Neural cell (in vitro differentiated cells): Measurements from ENCODE around the gene GSG1L2. TPM values are rescaled to one million over a fixed set of nuclear protein-coding genes. Genes with fewer than 3 reads are reported as not detected.

ENCODE experiments used
- H2AFZ ChIP-seq: fragments of 200-600, 300-800 bp; sonication (generic), shearing (Covaris generic); 2 replicates; pipeline ENCODE4 v1.6.0; 2014; ENCODE audit warnings: low read depth, mild to moderate bottlenecking, antibody characterized with exemption, low read length, moderate library complexity
- H3F3A ChIP-seq: fragments of 200-600 bp; shearing (Covaris generic); 2 replicates; pipeline ENCODE4 v1.6.1; 2016; ENCODE audit warnings: mild to moderate bottlenecking, moderate library complexity, mixed read lengths, antibody characterized with exemption, low read length; ENCODE audit not compliant: insufficient read depth, poor library complexity, severe bottlenecking
- H3K27ac ChIP-seq: fragments of 200-600, 300-800 bp; sonication (generic), shearing (Covaris generic); 2 replicates; pipeline ENCODE4 v1.5.1; 2014; ENCODE audit warnings: mild to moderate bottlenecking, low read length, moderate library complexity
- H3K27me3 ChIP-seq: fragments of 300-800, 200-600 bp; sonication (generic), shearing (Covaris generic); 2 replicates; pipeline ENCODE4 v1.6.0; 2014; ENCODE audit warnings: mild to moderate bottlenecking, low read depth, low read length, moderate library complexity; ENCODE audit not compliant: insufficient read depth
- H3K36me3 ChIP-seq: fragments of 300-800, 200-600 bp; sonication (generic), shearing (Covaris generic); 2 replicates; pipeline ENCODE4 v1.5.1; 2014; ENCODE audit warnings: mild to moderate bottlenecking, antibody characterized with exemption, low read length, moderate library complexity; ENCODE audit not compliant: insufficient read depth
- H3K4me2 ChIP-seq: fragments of 300-800, 200-600 bp; sonication (generic), shearing (Covaris generic); 2 replicates; pipeline ENCODE4 v1.6.0; 2014; ENCODE audit warnings: mild to moderate bottlenecking, low read length
- H3K4me3 ChIP-seq: fragments of 300-800, 200-600 bp; sonication (generic), shearing (Covaris generic); 2 replicates; pipeline ENCODE4 v1.5.1; 2014; ENCODE audit warnings: mild to moderate bottlenecking, low read length, moderate library complexity
- H3K79me2 ChIP-seq: fragments of 200-600 bp; shearing (Covaris generic); replicated peaks from 2 replicates; pipeline ENCODE4 v1.6.0; 2014; ENCODE audit warnings: mild to moderate bottlenecking, low read length, moderate library complexity; ENCODE audit not compliant: insufficient read depth
- H3K9ac ChIP-seq: fragments of 300-800, 200-600 bp; sonication (generic), shearing (Covaris generic); 2 replicates; pipeline ENCODE4 v1.6.1; 2016; ENCODE audit warnings: mild to moderate bottlenecking, low read length, mixed read lengths
- H3K9me2 ChIP-seq: fragments of 200-600 bp; shearing (Covaris generic); 2 replicates; pipeline ENCODE4 v1.6.1; 2016; ENCODE audit warnings: mild to moderate bottlenecking, low read length, mixed read lengths; ENCODE audit not compliant: insufficient read depth
- H3K9me3 ChIP-seq: fragments of 200-600, 300-800 bp; sonication (generic), shearing (Covaris generic); 2 replicates; pipeline ENCODE4 v1.6.1; 2016; ENCODE audit warnings: mild to moderate bottlenecking, mixed run types, low read length, moderate library complexity, mixed read lengths
- H4K20me1 ChIP-seq: fragments of 200-600 bp; shearing (Covaris generic); 2 replicates; pipeline ENCODE4 v1.6.1; 2016; ENCODE audit warnings: mild to moderate bottlenecking, mixed run types; ENCODE audit not compliant: insufficient read depth
- EP300 ChIP-seq: fragments of 450-650 bp; conservative IDR thresholded peaks from 2 replicates; pipeline ENCODE4 v1.6.1; 2014; ENCODE audit warnings: antibody characterized with exemption, mild to moderate bottlenecking, moderate library complexity; ENCODE audit not compliant: poor library complexity, severe bottlenecking
- EZH2 ChIP-seq: fragments of 200-600, 300-800 bp; shearing (Covaris generic), sonication (generic); IDR thresholded peaks from 2 replicates; pipeline ENCODE4 v1.6.1; 2014; ENCODE audit warnings: antibody characterized with exemption, low read length, borderline replicate concordance, mild to moderate bottlenecking; ENCODE audit not compliant: insufficient read depth, poor library complexity, severe bottlenecking
- MXI1 ChIP-seq: fragments of 450-650 bp; conservative IDR thresholded peaks from 2 replicates; pipeline ENCODE4 v1.6.1; 2014; ENCODE audit warnings: antibody characterized with exemption, mild to moderate bottlenecking; ENCODE audit not compliant: poor library complexity, severe bottlenecking
- POLR2AphosphoS5 ChIP-seq: IDR thresholded peaks from 2 replicates; pipeline ENCODE4 v1.6.1; 2012
- RAD21 ChIP-seq: fragments of 450-650 bp; conservative IDR thresholded peaks from 2 replicates; pipeline ENCODE4 v1.6.1; 2014; ENCODE audit warnings: antibody characterized with exemption, mild to moderate bottlenecking, moderate library complexity
- SMC3 ChIP-seq: fragments of 450-650 bp; conservative IDR thresholded peaks from 2 replicates; pipeline ENCODE4 v1.6.1; 2014; ENCODE audit warnings: antibody characterized with exemption, mild to moderate bottlenecking, moderate library complexity; ENCODE audit not compliant: poor library complexity
- TAF1 ChIP-seq: IDR thresholded peaks from 2 replicates; pipeline ENCODE4 v1.6.1; 2012; ENCODE audit warnings: low read depth
- polyA plus RNA-seq: library from polyadenylated mRNA; depleted of rRNA; stranded (reverse); fragments of >200 nt; gene quantifications from 2 replicates; pipeline ENCODE4 v1.2.3, GENCODE V29; 2014
- TF ChIP-seq, protein P1 (sequence below): IDR thresholded peaks from 2 replicates; pipeline ENCODE4 v1.6.1; 2012; ENCODE audit warnings: borderline replicate concordance
- TF ChIP-seq, protein P2 (sequence below): fragments of 450-650 bp; IDR thresholded peaks from 2 replicates; pipeline ENCODE4 v1.5.1; 2014; ENCODE audit warnings: antibody characterized with exemption, mild to moderate bottlenecking, moderate library complexity; ENCODE audit not compliant: poor library complexity, severe bottlenecking

The GSG1L2 gene
- polyA plus RNA-seq, 1 donor from 2014 or later = not detected

DNA sequence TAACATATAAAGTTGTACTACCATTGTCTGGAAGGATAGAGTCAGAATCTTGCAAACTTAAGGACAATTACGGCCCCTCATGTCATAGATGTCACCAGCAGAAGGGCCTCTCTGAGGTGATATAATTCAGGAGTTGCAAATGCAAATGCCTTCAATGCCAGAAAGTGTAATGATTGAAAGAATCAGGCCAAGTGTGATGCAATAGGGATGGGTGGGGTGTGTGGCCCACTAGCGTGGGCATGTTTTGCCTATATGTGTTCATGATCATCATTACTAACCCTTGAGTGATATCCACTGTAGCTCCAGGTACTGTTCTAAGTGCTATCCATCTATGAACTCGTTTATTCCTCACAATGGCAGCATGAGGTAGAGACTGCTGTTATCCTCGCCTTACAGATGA is 31.6 kb downstream of the GSG1L2 start:
- no peaks in the 10 kb centered on the region for H4K20me1 ChIP-seq
- no peaks in the 10 kb centered on the region for H3K27me3 ChIP-seq
- H3K9me2 ChIP-seq = no peaks in the 10 kb centered on the region
- TF ChIP-seq POLR2AphosphoS5 (no peak), EP300 (no peak), MXI1 (no peak), RAD21 (no peak), EZH2 (no peak), SMC3 (no peak), TAF1 (no peak)
- TF ChIP-seq, protein P1, sequence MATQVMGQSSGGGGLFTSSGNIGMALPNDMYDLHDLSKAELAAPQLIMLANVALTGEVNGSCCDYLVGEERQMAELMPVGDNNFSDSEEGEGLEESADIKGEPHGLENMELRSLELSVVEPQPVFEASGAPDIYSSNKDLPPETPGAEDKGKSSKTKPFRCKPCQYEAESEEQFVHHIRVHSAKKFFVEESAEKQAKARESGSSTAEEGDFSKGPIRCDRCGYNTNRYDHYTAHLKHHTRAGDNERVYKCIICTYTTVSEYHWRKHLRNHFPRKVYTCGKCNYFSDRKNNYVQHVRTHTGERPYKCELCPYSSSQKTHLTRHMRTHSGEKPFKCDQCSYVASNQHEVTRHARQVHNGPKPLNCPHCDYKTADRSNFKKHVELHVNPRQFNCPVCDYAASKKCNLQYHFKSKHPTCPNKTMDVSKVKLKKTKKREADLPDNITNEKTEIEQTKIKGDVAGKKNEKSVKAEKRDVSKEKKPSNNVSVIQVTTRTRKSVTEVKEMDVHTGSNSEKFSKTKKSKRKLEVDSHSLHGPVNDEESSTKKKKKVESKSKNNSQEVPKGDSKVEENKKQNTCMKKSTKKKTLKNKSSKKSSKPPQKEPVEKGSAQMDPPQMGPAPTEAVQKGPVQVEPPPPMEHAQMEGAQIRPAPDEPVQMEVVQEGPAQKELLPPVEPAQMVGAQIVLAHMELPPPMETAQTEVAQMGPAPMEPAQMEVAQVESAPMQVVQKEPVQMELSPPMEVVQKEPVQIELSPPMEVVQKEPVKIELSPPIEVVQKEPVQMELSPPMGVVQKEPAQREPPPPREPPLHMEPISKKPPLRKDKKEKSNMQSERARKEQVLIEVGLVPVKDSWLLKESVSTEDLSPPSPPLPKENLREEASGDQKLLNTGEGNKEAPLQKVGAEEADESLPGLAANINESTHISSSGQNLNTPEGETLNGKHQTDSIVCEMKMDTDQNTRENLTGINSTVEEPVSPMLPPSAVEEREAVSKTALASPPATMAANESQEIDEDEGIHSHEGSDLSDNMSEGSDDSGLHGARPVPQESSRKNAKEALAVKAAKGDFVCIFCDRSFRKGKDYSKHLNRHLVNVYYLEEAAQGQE = no peak
- TF ChIP-seq, protein P2, sequence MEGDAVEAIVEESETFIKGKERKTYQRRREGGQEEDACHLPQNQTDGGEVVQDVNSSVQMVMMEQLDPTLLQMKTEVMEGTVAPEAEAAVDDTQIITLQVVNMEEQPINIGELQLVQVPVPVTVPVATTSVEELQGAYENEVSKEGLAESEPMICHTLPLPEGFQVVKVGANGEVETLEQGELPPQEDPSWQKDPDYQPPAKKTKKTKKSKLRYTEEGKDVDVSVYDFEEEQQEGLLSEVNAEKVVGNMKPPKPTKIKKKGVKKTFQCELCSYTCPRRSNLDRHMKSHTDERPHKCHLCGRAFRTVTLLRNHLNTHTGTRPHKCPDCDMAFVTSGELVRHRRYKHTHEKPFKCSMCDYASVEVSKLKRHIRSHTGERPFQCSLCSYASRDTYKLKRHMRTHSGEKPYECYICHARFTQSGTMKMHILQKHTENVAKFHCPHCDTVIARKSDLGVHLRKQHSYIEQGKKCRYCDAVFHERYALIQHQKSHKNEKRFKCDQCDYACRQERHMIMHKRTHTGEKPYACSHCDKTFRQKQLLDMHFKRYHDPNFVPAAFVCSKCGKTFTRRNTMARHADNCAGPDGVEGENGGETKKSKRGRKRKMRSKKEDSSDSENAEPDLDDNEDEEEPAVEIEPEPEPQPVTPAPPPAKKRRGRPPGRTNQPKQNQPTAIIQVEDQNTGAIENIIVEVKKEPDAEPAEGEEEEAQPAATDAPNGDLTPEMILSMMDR = no peak
- no peaks in the 10 kb centered on the region for H3F3A ChIP-seq
- H2AFZ ChIP-seq = no peak overlapping the region
- H3K79me2 ChIP-seq = no peaks in the 10 kb centered on the region
- no peaks in the 10 kb centered on the region for H3K36me3 ChIP-seq
- H3K9ac ChIP-seq = no peak overlapping the region
- H3K4me2 ChIP-seq = no peak overlapping the region
- H3K27ac ChIP-seq = no peak overlapping the region
- H3K4me3 ChIP-seq = no peak overlapping the region
- no peaks in the 10 kb centered on the region for H3K9me3 ChIP-seq

DNA sequence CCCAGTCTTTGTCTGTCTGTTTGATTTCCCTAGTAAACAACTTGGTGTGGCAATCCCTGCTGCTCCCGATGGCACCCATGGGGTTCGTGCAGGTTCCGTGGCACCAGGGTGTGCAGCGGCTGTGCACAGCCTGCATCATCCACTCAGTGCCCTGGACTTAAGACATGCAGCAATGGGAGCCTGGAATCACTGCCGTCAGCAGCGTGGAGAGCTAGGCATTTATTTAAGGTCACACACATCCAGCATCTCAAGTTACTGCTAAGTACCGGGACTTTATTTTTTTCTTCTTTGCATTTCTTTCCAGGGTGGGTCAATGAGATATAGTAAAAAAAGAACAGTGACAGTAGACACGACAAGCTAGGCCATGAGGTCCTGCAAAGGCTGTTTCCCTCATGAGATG is 33.3 kb downstream of the GSG1L2 start:
- no peaks in the 10 kb centered on the region for H3K9me3 ChIP-seq
- H3K9ac ChIP-seq = no peak overlapping the region
- H3K27me3 ChIP-seq = no peaks in the 10 kb centered on the region
- no peaks in the 10 kb centered on the region for H3F3A ChIP-seq
- H4K20me1 ChIP-seq = no peaks in the 10 kb centered on the region
- H2AFZ ChIP-seq = no peak overlapping the region
- no peak overlapping the region for H3K4me3 ChIP-seq
- no peaks in the 10 kb centered on the region for H3K36me3 ChIP-seq
- H3K9me2 ChIP-seq = no peaks in the 10 kb centered on the region
- H3K4me2 ChIP-seq = no peak overlapping the region
- no peak overlapping the region for H3K27ac ChIP-seq
- no peaks in the 10 kb centered on the region for H3K79me2 ChIP-seq
- TF ChIP-seq, protein P2 = no peak
- TF ChIP-seq SMC3 (no peak), MXI1 (no peak)
